ENCODE results near the gene DRAP1.

DRAP1 gene

DNA sequence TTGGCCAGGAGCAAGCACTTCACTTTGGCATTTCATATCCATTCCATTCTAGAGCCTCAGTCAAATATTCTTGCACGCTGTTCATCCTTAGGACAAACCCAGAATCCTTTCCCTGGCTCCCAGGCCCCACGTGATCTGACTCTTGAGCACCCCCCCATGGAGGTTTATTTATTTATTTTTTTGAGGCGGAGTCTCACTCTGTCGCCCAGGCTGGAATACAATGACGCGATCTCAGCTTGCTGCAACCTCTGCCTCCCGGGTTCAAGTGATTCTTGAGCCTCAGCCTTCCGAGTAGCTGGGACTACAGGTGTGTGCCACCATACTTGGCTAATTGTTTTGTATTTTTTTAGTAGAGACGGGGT, 13.3 kb downstream of the DRAP1 start:
- DNase-seq (ENCODE audit: low spot score), result no peak
- in situ Hi-C loops (cut with MboI; ENCODE audit: low sequenced_read_pairs, unreplicated experiment), result no loop called here
- no peak for TF ChIP-seq CTCF (IDR thresholded peaks at IDR 0.05; ENCODE audit: borderline replicate concordance, control extremely low read depth, extremely low read depth, insufficient read depth, missing control alignments)

- TF ChIP-seq CTCF (IDR thresholded peaks at IDR 0.05; ENCODE audit: borderline replicate concordance, control extremely low read depth, extremely low read depth, insufficient read depth, missing control alignments), result no peak
- in situ Hi-C loops (cut with MboI; ENCODE audit: low sequenced_read_pairs, unreplicated experiment), result no loop called here
- DNase-seq (ENCODE audit: low spot score), result no peak
Measured at GRCh38 chr11:65934014-65934413, 14.8 kb downstream of the DRAP1 start.

- no peak for DNase-seq (ENCODE audit: low spot score)
- TF ChIP-seq CTCF (IDR thresholded peaks at IDR 0.05; ENCODE audit: borderline replicate concordance, control extremely low read depth, extremely low read depth, insufficient read depth, missing control alignments), result no peak
- in situ Hi-C loops (cut with MboI; ENCODE audit: low sequenced_read_pairs, unreplicated experiment), result no loop called here
Measured at GRCh38 chr11:65937766-65938165, 18.5 kb downstream of the DRAP1 start.

- in situ Hi-C loops (cut with MboI; ENCODE audit: low sequenced_read_pairs, unreplicated experiment), result no loop called here
- no peak for DNase-seq (ENCODE audit: low spot score)
- TF ChIP-seq CTCF (IDR thresholded peaks at IDR 0.05; ENCODE audit: borderline replicate concordance, control extremely low read depth, extremely low read depth, insufficient read depth, missing control alignments), result no peak
Measured at GRCh38 chr11:65941720-65942310, 22.6 kb downstream of the DRAP1 start.

GRCh38 chr11:65942531-65942930, 23.3 kb downstream of the DRAP1 start:
- TF ChIP-seq CTCF (IDR thresholded peaks at IDR 0.05; ENCODE audit: borderline replicate concordance, control extremely low read depth, extremely low read depth, insufficient read depth, missing control alignments), result no peak
- DNase-seq (ENCODE audit: low spot score), result no peak
- in situ Hi-C loops (cut with MboI; ENCODE audit: low sequenced_read_pairs, unreplicated experiment), result no loop called here

DNA sequence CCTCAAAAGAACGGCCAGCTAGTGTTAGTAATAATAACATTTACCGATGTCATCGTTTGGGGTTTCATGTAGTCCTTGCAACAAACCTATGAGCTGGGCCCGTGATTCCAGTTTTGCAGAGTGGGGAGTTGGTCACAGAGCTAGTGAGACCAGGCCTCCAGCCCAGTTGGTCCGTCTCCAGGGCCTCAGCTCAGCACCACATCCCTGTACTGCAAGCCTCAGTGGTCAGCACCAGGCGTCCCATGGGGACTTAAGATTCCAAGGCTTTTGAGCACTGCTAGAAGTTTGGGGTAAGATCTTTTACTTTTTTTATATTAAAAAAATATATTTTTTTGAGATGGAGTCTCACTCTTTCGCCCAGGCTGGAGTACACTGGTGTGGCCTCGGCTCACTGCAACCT, 25.0 kb downstream of the DRAP1 start:
- TF ChIP-seq CTCF (IDR thresholded peaks at IDR 0.05; ENCODE audit: borderline replicate concordance, control extremely low read depth, extremely low read depth, insufficient read depth, missing control alignments), result no peak
- DNase-seq (ENCODE audit: low spot score), result no peak
- in situ Hi-C loops (cut with MboI; ENCODE audit: low sequenced_read_pairs, unreplicated experiment), result no loop called here

- no peak for DNase-seq (ENCODE audit: low spot score)
- no peak for TF ChIP-seq CTCF (IDR thresholded peaks at IDR 0.05; ENCODE audit: borderline replicate concordance, control extremely low read depth, extremely low read depth, insufficient read depth, missing control alignments)
- in situ Hi-C loops (cut with MboI; ENCODE audit: low sequenced_read_pairs, unreplicated experiment), result no loop called here
Measured at GRCh38 chr11:65944767-65945166, 25.5 kb downstream of the DRAP1 start.
